LNCaP clone FGC (cell line): ENCODE measurements around the gene CTXN3.

Source experiments
- DNase-seq: peaks from one replicate; pipeline ENCODE4 v3.0.0-alpha.2; 2011; ENCODE audit warnings: low read depth
- H3K4me3 ChIP-seq: 2 replicates; pipeline ENCODE4 v1.5.1; 2011; ENCODE audit warnings: mild to moderate bottlenecking, low read depth, low read length, control low read depth
- TF ChIP-seq, protein P1 (sequence below): IDR thresholded peaks from 2 replicates; pipeline ENCODE4 v1.5.1; 2012; ENCODE audit warnings: mild to moderate bottlenecking; ENCODE audit not compliant: control insufficient read depth, insufficient read depth; ENCODE audit errors: extremely low read depth

The CTXN3 gene

DNA sequence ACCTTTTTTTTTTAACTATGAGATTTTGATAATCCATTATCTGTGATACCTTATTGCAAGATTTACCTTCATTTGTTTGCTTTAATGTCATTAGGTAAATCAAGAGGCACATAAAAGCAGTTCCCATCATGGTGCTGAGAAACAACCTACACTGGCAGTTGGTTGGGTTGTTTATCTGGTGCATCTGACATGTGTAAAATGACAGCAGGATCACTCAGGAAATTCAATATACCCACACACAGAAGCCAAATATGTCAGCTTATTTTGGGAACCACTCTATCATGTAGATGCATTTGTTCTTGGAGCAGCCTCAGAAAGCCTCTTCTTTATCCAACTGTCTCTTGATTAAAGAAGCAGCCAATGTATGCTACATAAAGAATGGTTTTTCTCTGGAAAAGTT lies 46.5 kb downstream of the CTXN3 start:
- no peak overlapping the region for H3K4me3 ChIP-seq
- DNase-seq: peak; percentile 66
- TF ChIP-seq, protein P1, sequence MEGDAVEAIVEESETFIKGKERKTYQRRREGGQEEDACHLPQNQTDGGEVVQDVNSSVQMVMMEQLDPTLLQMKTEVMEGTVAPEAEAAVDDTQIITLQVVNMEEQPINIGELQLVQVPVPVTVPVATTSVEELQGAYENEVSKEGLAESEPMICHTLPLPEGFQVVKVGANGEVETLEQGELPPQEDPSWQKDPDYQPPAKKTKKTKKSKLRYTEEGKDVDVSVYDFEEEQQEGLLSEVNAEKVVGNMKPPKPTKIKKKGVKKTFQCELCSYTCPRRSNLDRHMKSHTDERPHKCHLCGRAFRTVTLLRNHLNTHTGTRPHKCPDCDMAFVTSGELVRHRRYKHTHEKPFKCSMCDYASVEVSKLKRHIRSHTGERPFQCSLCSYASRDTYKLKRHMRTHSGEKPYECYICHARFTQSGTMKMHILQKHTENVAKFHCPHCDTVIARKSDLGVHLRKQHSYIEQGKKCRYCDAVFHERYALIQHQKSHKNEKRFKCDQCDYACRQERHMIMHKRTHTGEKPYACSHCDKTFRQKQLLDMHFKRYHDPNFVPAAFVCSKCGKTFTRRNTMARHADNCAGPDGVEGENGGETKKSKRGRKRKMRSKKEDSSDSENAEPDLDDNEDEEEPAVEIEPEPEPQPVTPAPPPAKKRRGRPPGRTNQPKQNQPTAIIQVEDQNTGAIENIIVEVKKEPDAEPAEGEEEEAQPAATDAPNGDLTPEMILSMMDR: no peak

DNA sequence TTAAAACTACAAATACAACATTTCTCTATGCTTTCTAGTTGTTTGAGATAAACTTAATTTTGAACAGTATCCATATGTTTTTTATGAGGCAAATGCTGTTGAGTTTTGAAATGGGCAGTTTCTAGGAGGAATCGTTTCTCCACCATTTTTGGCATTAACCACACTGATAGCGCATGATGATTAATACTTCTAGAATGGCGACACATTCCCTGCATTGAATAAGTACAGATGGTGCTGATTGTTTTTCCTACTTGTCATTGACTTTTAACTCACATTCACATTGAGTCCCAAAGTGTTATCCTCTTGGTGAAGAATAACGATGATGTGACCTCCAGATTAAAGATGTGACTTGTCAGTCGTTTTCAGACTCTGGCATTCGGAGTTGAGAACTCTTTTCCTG lies 47.8 kb downstream of the CTXN3 start:
- no peak for DNase-seq
- H3K4me3 ChIP-seq: no peak overlapping the region
- TF ChIP-seq, protein P1: no peak

DNA sequence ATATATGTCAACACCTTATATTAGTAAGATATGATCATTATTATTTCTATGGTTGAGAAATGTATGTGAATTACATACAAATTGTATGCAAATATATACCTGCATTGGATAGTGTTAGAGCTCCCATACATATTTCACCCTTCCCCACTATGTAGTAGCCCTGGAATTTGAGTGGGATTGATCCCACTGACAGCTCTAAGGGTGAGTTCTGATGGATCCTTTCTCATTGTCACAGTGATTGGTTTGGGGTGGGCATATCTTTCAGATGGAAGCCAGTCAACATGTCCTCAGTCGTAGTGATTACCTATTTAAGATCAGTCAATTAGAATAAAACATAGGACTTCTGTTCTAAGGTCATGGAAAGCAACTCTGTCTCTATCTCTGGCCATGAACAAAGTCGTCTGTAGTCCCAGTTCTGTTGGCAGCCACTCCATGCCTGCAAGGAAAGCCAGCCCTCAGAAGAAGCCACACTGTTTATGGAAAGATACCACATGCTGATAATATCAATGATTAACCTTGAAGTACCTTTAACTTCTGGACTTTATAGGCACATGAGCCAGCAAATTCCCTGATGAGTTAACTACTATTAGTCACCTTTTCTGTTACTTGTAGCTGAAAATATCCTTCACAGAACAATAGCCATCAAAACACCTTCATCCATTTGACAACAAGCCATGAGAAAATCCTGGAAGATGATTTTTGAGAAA lies 49.2 kb downstream of the CTXN3 start:
- TF ChIP-seq, protein P1: no peak
- peak; percentile 92 for DNase-seq
- H3K4me3 ChIP-seq: no peak overlapping the region

DNA sequence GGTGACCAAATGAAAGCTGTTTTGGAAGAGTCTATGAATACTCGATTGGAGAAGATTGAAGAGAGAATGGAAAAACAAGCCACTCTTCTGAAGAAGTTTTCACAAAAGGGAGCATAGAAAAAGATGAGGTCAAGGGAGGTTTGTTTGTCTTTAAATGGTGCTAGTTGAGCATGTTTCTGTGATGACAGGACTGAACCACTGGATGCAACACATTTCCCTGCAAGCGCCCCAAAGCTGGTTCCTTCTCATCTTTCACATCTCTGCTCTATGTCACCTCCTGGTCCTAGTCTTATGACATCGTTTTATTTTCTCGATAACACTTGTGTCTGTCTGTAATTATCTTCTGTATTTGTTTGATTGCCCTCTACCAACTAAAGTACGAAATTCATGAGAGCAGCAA lies 50.5 kb downstream of the CTXN3 start:
- H3K4me3 ChIP-seq: no peak overlapping the region
- TF ChIP-seq, protein P1: no peak
- no peak for DNase-seq

DNA sequence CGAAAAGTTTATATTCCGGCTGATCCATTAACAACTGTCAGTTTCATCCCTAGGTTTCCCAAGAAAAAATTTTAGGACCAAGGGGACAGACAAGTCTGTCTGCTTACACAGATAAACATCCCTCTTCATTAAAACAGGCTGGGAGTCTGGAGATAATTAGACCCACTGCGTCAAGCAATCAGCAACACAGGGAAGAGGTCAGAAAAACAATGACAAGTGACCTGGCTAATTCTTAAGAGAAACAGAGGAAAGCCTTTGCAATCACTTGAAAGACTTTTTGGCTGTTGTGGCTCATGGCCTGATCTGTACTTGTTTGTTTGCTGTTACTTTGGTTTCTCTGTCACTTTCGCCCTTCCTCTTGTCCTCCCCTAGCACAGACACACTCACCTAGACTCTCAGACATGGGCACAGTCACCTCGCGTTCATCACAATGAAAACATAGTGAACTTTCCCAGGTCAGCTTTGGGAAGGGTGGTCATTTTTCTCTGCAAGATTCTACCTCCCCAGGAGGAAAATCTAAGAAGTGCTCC lies 51.4 kb downstream of the CTXN3 start:
- TF ChIP-seq, protein P1: no peak
- peak; percentile 67 for DNase-seq
- H3K4me3 ChIP-seq: no peak overlapping the region

DNA sequence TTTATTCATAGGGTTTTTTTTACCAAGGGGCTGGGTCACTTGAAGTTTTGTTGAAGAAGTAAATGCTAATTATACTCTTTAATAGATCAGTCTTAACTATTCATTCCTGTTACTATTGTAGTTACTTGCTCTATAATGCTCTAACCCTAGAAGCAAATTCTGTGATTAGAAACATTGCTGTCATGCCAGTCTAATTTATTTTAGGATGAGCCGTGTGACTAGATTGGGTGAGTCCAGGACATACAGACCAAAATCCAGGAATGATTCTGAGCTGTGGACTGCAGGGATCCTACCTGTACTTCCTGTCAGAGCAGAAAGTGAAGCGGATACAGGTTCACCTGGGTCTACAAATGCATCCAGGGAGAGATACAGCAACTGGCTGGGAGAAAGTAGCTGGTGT lies 53.6 kb downstream of the CTXN3 start:
- TF ChIP-seq, protein P1: no peak
- DNase-seq: no peak

DNA sequence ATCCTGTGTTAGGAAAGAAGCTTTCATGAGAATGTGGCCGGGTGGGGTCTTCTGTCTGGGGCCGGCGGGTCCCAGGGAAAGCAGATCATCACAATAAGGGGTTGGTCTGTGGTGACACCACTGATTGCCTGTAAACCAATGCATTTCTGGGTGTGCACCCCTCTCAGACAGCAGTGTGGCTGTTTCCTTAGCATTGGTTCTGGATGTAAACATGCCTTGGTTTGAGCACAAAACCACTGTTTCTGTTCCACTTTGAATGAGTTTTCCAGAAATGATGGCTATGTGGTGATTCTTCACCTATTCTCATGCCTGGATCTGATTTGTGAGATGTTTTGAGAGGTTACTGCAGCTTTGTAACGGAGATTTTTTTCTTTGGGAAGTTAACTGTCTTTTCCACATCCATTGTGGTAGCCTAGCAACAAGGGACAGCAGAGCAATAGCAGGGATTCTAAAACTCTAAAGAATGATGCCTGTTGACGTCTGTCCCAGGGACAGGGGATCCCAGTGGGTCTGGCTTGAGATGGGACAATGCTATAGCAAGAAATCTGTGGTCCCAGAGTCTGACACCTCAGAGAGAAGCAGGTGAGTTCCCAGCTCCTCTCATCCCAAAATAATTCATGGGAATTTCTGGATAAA lies 54.2 kb downstream of the CTXN3 start, which contains the start of gene CCDC192:
TSS of gene CCDC192 (plus strand) at position 466 of the 636 bp plus-strand sequence. CDS start at position 521, 55 bp downstream.
- H3K4me3 ChIP-seq: no peak within 1 kb of the TSS
- DNase-seq: no peak
- TF ChIP-seq, protein P1: no peak

More for the DNA sequence above, 53.6 kb downstream of the CTXN3 start:
- H3K4me3 ChIP-seq: no peak overlapping the region
